Measurements from ENCODE around the gene C1orf21.

C1orf21 gene

GRCh38 chr1:184447651-184448185 is 60.9 kb downstream of the C1orf21 start:
- DNase-seq (ENCODE audit: low read depth in 2 of 2), result no peak

GRCh38 chr1:184449916-184450315 is 63.1 kb downstream of the C1orf21 start:
- DNase-seq (ENCODE audit: low read depth in 2 of 2), result no peak

GRCh38 chr1:184455786-184456185 is 69.0 kb downstream of the C1orf21 start:
- no peak for DNase-seq (ENCODE audit: low read depth in 2 of 2)

- DNase-seq (ENCODE audit: low read depth in 2 of 2), result no peak
These were observed 69.4 kb downstream of the C1orf21 start for GRCh38 chr1:184456189-184456588.

- no peak for DNase-seq (ENCODE audit: low read depth in 2 of 2)
These were observed 70.7 kb downstream of the C1orf21 start for GRCh38 chr1:184457500-184457899.

- DNase-seq (ENCODE audit: low read depth in 2 of 2), result no peak
These were observed 74.5 kb downstream of the C1orf21 start for GRCh38 chr1:184461321-184461720.

GRCh38 chr1:184462155-184462554 is 75.3 kb downstream of the C1orf21 start:
- no peak for DNase-seq (ENCODE audit: low read depth in 2 of 2)

GRCh38 chr1:184462990-184463389 is 76.2 kb downstream of the C1orf21 start:
- no peak for DNase-seq (ENCODE audit: low read depth in 2 of 2)

GRCh38 chr1:184463680-184464079 is 76.9 kb downstream of the C1orf21 start:
- no peak for DNase-seq (ENCODE audit: low read depth in 2 of 2)

- DNase-seq (ENCODE audit: low read depth in 2 of 2), result no peak
These were observed 77.9 kb downstream of the C1orf21 start for GRCh38 chr1:184464757-184465156.

GRCh38 chr1:184465489-184466146 is 78.8 kb downstream of the C1orf21 start:
- no peak for DNase-seq (ENCODE audit: low read depth in 2 of 2)

- DNase-seq (ENCODE audit: low read depth in 2 of 2), result no peak
These were observed 80.5 kb downstream of the C1orf21 start for GRCh38 chr1:184467295-184467694.

GRCh38 chr1:184469396-184469795 is 82.6 kb downstream of the C1orf21 start:
- DNase-seq (ENCODE audit: low read depth in 2 of 2), result no peak

- DNase-seq (ENCODE audit: low read depth in 2 of 2), result no peak
These were observed 84.9 kb downstream of the C1orf21 start for GRCh38 chr1:184471686-184472085.

GRCh38 chr1:184472136-184472535 is 85.3 kb downstream of the C1orf21 start:
- no peak for DNase-seq (ENCODE audit: low read depth in 2 of 2)

- no peak for DNase-seq (ENCODE audit: low read depth in 2 of 2)
These were observed 86.5 kb downstream of the C1orf21 start for GRCh38 chr1:184473176-184473966.

GRCh38 chr1:184476187-184476586 is 89.4 kb downstream of the C1orf21 start:
- no peak for DNase-seq (ENCODE audit: low read depth in 2 of 2)

- no peak for DNase-seq (ENCODE audit: low read depth in 2 of 2)
These were observed 92.8 kb downstream of the C1orf21 start for GRCh38 chr1:184479435-184480167.

GRCh38 chr1:184480736-184481135 is 93.9 kb downstream of the C1orf21 start:
- no peak for DNase-seq (ENCODE audit: low read depth in 2 of 2)

GRCh38 chr1:184482136-184482535 is 95.3 kb downstream of the C1orf21 start:
- DNase-seq (ENCODE audit: low read depth in 2 of 2), result no peak

- no peak for DNase-seq (ENCODE audit: low read depth in 2 of 2)
These were observed 96.4 kb downstream of the C1orf21 start for GRCh38 chr1:184483101-184483683.

Measured in activated CD4-positive, alpha-beta T cell treated with anti-CD3 and anti-CD28 coated beads for 24 hours (primary cell).